GM12864 (cell line): ENCODE results near the gene SLC27A3.
A peak's percentile ranks its signal among the peaks of the same experiment; 100 is the strongest.

ENCODE experiments used
- DNase-seq: peaks from one replicate; pipeline ENCODE4 v3.0.0-alpha.2; 2011; ENCODE audit warnings: low read depth
- H3K4me3 ChIP-seq: 2 replicates; pipeline ENCODE4 v1.5.1; 2011; ENCODE audit warnings: mild to moderate bottlenecking, low read depth, low read length, control low read depth
- CTCF ChIP-seq: IDR thresholded peaks from 2 replicates; pipeline ENCODE4 v1.5.1; 2011; ENCODE audit warnings: low read depth, mild to moderate bottlenecking, moderate library complexity, low read length, control low read depth, inconsistent platforms; ENCODE audit errors: missing control alignments

Gene SLC27A3

DNA sequence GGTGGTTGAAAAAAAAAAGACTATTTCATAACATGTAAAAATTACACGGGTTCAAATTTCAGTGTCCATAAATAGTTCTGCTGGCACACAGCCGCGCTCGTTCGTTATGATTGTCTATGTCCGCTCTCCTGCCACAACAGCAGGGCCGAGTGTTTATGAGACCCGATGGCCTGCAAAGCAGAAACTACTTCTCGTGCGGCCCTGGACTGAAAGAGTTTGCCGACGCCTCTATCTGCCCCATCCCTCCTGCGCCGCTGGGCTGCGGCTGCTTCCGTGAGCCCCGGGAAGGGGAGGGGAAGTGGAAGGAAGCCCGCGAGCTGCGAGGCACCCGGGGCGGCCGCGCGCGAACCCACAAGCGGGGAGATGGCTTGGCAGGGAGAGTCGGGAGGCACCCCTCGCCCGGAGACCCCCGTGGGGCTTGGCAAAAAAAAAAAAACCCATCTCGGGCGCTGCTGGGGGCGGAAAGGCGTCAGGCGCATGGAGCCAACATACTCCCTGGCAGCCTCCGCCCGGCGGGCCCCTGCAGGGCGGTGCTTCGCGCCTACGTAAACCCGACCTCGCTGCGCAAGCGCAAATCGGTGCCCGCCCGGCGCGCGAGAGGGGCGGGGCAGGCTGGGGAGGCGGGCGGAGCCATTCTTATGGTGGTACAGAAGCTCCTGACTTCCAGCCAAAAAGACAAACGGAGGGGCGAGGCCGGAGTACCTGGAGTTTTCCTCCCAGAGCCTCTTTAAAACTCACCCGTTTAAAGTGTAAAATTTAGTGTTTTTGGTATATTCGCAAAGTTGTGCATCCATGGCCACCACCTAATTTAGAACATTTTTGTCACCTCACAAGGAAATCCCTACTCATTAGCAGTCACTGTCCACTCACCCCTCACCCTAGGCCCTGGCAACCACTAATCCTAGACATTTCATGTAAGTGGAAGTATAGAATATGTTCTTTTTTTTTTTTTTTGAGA is 8.3 kb downstream of the SLC27A3 start:
- DNase-seq: peak; percentile 70
- no peak for TF ChIP-seq CTCF
- H3K4me3 ChIP-seq: peak overlapping the region; percentile 60

GRCh38 chr1:153786038-153786790 is 11.0 kb downstream of the SLC27A3 start:
- no peak overlapping the region for H3K4me3 ChIP-seq
- no peak for DNase-seq
- no peak for TF ChIP-seq CTCF

- DNase-seq: no peak
- no peak for TF ChIP-seq CTCF
- no peak overlapping the region; the same call in 1 of the 2 replicates for H3K4me3 ChIP-seq
These were observed 14.3 kb downstream of the SLC27A3 start for GRCh38 chr1:153789478-153790034.

GRCh38 chr1:153790313-153790965 is 15.2 kb downstream of the SLC27A3 start:
- peak overlapping the region; percentile 28 for H3K4me3 ChIP-seq
- no peak for TF ChIP-seq CTCF
- DNase-seq: no peak

GRCh38 chr1:153790966-153791647 is 15.9 kb downstream of the SLC27A3 start:
- DNase-seq: peak; percentile 89
- H3K4me3 ChIP-seq: peak overlapping the region; percentile 28; the same call in 1 of the 2 replicates
- no peak for TF ChIP-seq CTCF

DNA sequence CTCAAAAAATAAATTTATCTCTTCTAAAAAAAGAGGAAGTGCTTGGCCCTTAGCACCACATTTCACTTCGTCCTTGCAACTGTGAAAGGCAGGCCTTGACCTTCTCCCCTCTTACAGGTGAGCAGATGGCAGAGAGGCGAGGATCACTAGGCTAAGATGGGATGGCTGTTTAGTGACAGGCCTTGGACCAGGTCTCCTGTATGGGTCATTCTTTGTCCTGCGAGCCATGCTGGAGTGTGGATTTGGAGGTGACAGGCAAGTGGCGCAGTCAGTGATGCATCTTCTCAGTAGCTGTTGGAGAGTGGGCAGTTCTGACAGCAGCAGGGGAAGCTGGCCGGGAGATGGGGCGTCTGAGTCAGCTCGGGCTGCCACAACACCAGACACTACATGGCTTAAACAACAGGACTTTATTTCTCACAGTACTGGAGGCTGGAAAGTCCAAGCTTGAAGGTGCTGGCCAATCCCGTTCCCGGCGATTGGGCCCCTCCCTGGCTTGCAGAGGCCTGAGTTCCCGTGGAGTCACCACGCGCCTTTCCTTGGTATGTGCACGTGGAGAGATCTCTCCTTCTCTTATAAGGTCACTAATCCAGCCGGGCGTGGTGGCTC is 16.5 kb downstream of the SLC27A3 start:
- no peak overlapping the region for H3K4me3 ChIP-seq

More for the DNA sequence above, 16.5 kb downstream of the SLC27A3 start:
- TF ChIP-seq CTCF: no peak
- DNase-seq: no peak
